SK-N-SH (cell line): ENCODE data around the gene ATN1. TPM values are rescaled to one million over a fixed set of nuclear protein-coding genes. Genes with fewer than 3 reads are reported as not detected.

Source experiments
- CTCF ChIA-PET: fragments of 300-600, 350-600 bp; formaldehyde crosslinking; extraction: SDS; loops from one replicate; lab custom pipeline; 2021; lab: Yijun Ruan, JAX
- POLR2A ChIA-PET: fragments of 350-600 bp; sonication (Branson Sonifier 250); formaldehyde crosslinking; extraction: SDS; loops from one replicate; lab custom pipeline; 2020; ENCODE audit warnings: antibody characterized with exemption, inconsistent platforms; lab: Yijun Ruan, JAX
- DNase-seq: peaks from one replicate; pipeline ENCODE4 v3.0.0; 2012
- H2AFZ ChIP-seq: fragments of 200-600 bp; sonication (generic); 2 replicates; pipeline ENCODE4 v1.8.1; 2016; ENCODE audit warnings: antibody characterized with exemption, mild to moderate bottlenecking, low read depth
- H3F3A ChIP-seq: fragments of 200-600 bp; sonication (generic); replicated peaks from 2 replicates; pipeline ENCODE3; 2016; ENCODE audit warnings: antibody characterized with exemption, mild to moderate bottlenecking; ENCODE audit not compliant: insufficient read depth
- H3K27ac ChIP-seq, 2 experiments: fragments of 200-500 bp in 1 of 2; fragments of 200-600 bp in 1 of 2; sonication (Bioruptor generic) in 1 of 2; sonication (generic), shearing (Covaris generic) in 1 of 2; 2 replicates each; pipeline versions ENCODE4 v1.5.1 to v1.6.1; 2014 to 2016; ENCODE audit warnings: low read depth in 2 of 2, inconsistent platforms in 1 of 2, low read length in 1 of 2, mild to moderate bottlenecking in 1 of 2, mixed read lengths in 1 of 2
- H3K27me3 ChIP-seq: fragments of 200-600 bp; sonication (generic), shearing (Covaris generic); 2 replicates; pipeline ENCODE4 v1.6.1; 2016; ENCODE audit warnings: mixed run types; ENCODE audit not compliant: insufficient read depth
- H3K36me3 ChIP-seq, 2 experiments: fragments of 200-500 bp in 1 of 2; fragments of 200-600 bp in 1 of 2; sonication (Bioruptor generic) in 1 of 2; sonication (generic) in 1 of 2; replicated peaks in 1 of 2; 2 replicates each; pipeline versions ENCODE3 to v1.5.1; 2014 to 2016; ENCODE audit warnings: low read length in 1 of 2, mild to moderate bottlenecking in 1 of 2; ENCODE audit not compliant: insufficient read depth in 2 of 2, control insufficient read depth in 1 of 2
- H3K4me1 ChIP-seq, 2 experiments: fragments of 200-500 bp in 1 of 2; fragments of 200-600 bp in 1 of 2; sonication (Bioruptor generic) in 1 of 2; sonication (generic), shearing (Covaris generic) in 1 of 2; 2 replicates each; pipeline versions ENCODE4 v1.5.1 to v1.6.1; 2014 to 2016; ENCODE audit warnings: low read depth in 1 of 2, low read length in 1 of 2, mixed run types in 1 of 2; ENCODE audit not compliant: insufficient read depth in 2 of 2, control insufficient read depth in 1 of 2
- H3K4me2 ChIP-seq: fragments of 200-600 bp; sonication (generic), shearing (Covaris generic); 2 replicates; pipeline ENCODE4 v1.6.1; 2017; ENCODE audit warnings: mixed run types
- H3K4me3 ChIP-seq, 2 experiments: fragments of 200-500 bp in 1 of 2; fragments of 200-600 bp in 1 of 2; sonication (Bioruptor generic) in 1 of 2; sonication (generic), shearing (Covaris generic) in 1 of 2; 2 replicates each; pipeline versions ENCODE4 v1.5.1 to v1.8.1; 2014 to 2016; ENCODE audit warnings: low read depth in 2 of 2, inconsistent platforms in 1 of 2, low read length in 1 of 2, mild to moderate bottlenecking in 1 of 2, mixed read lengths in 1 of 2, moderate library complexity in 1 of 2
- H3K79me2 ChIP-seq: fragments of 200-600 bp; sonication (generic); 2 replicates; pipeline ENCODE4 v1.8.1; 2017; ENCODE audit warnings: mild to moderate bottlenecking; ENCODE audit not compliant: insufficient read depth
- H3K9ac ChIP-seq: fragments of 200-600 bp; sonication (generic); 2 replicates; pipeline ENCODE4 v1.6.1; 2017; ENCODE audit warnings: mixed run types
- H3K9me2 ChIP-seq: fragments of 200-600 bp; sonication (generic); 2 replicates; pipeline ENCODE4 v1.6.1; 2017; ENCODE audit warnings: mixed run types
- H3K9me3 ChIP-seq: fragments of 200-600 bp; sonication (generic); 2 replicates; pipeline ENCODE4 v1.6.1; 2017; ENCODE audit warnings: mixed run types, mild to moderate bottlenecking, moderate library complexity
- H4K20me1 ChIP-seq: fragments of 200-600 bp; sonication (generic); 2 replicates; pipeline ENCODE4 v1.6.1; 2017; ENCODE audit warnings: mild to moderate bottlenecking, mixed run types; ENCODE audit not compliant: insufficient read depth
- EZH2phosphoT487 ChIP-seq: fragments of 200-600 bp; sonication (generic); IDR thresholded peaks from 2 replicates; pipeline ENCODE4 v1.6.1; 2017; ENCODE audit warnings: low read depth, mixed run types, mild to moderate bottlenecking, antibody characterized with exemption, moderate library complexity, borderline replicate concordance
- FOSL2 ChIP-seq: IDR thresholded peaks from 2 replicates; pipeline ENCODE4 v1.4.0; 2012; ENCODE audit warnings: low read depth, mild to moderate bottlenecking, moderate library complexity, borderline replicate concordance
- GABPA ChIP-seq: IDR thresholded peaks from 2 replicates; pipeline ENCODE4 v1.4.0; 2012; ENCODE audit warnings: low read depth, mild to moderate bottlenecking
- GATA2 ChIP-seq: sonication (generic); formaldehyde crosslinking; IDR thresholded peaks from 2 replicates; pipeline ENCODE4 v1.5.0; 2020; ENCODE audit warnings: mild to moderate bottlenecking, missing genetic modification reagents
- JUND ChIP-seq: IDR thresholded peaks from 2 replicates; pipeline ENCODE4 v1.4.0; 2012
- MEF2A ChIP-seq: IDR thresholded peaks from 2 replicates; pipeline ENCODE4 v1.4.0; 2012; ENCODE audit warnings: low read depth, borderline replicate concordance
- NFIC ChIP-seq: IDR thresholded peaks from 2 replicates; pipeline ENCODE4 v1.4.0; 2012; ENCODE audit warnings: borderline replicate concordance
- PBX3 ChIP-seq: IDR thresholded peaks from 2 replicates; pipeline ENCODE4; 2012
- RAD21 ChIP-seq: IDR thresholded peaks from 2 replicates; pipeline ENCODE4 v1.6.1; 2012; ENCODE audit warnings: mild to moderate bottlenecking, low read length
- RCOR1 ChIP-seq: fragments of 150-350 bp; IDR thresholded peaks from 2 replicates; pipeline ENCODE4 v1.6.1; 2017; ENCODE audit warnings: antibody characterized with exemption, low read length
- REST ChIP-seq: IDR thresholded peaks from 2 replicates; pipeline ENCODE4 v1.6.1; 2012; ENCODE audit warnings: mild to moderate bottlenecking, low read depth, low read length, moderate library complexity
- RFX5 ChIP-seq: IDR thresholded peaks from 2 replicates; pipeline ENCODE4 v1.6.1; 2012; ENCODE audit warnings: mild to moderate bottlenecking, improper control_type of control experiment, low read length
- SIN3A ChIP-seq: IDR thresholded peaks from 2 replicates; pipeline ENCODE4 v1.6.1; 2012; ENCODE audit warnings: low read depth, mild to moderate bottlenecking, low read length, moderate library complexity, borderline replicate concordance
- SMC3 ChIP-seq: IDR thresholded peaks from 2 replicates; pipeline ENCODE4 v1.6.1; 2012; ENCODE audit warnings: low read depth, low read length, improper control_type of control experiment
- TCF12 ChIP-seq: IDR thresholded peaks from 2 replicates; pipeline ENCODE4 v1.4.0; 2012
- USF2 ChIP-seq: fragments of 150-350 bp; IDR thresholded peaks from 2 replicates; pipeline ENCODE4 v1.6.1; 2017; ENCODE audit warnings: antibody characterized with exemption, low read length, low read depth, borderline replicate concordance
- ZBTB33 ChIP-seq: IDR thresholded peaks from 2 replicates; pipeline ENCODE4 v1.4.0; 2012; ENCODE audit warnings: low read depth, borderline replicate concordance
- WGBS: methylation state at CpG from one replicate; pipeline ENCODE4 v1.1.6; 2017; ENCODE audit warnings: low lambda C conversion rate; 5-methylcytosine and 5-hydroxymethylcytosine counted together
- polyA plus RNA-seq, 3 experiments: library from polyadenylated mRNA; depleted of rRNA; stranded (reverse); fragments of >200 nt; gene quantifications; 2 replicates each; pipeline ENCODE4 v1.2.3, GENCODE V29; 2012

ATN1 gene
- polyA plus RNA-seq, 1 of the 3 experiments (the other 2 are of a cell fraction): 29.3 TPM

DNA sequence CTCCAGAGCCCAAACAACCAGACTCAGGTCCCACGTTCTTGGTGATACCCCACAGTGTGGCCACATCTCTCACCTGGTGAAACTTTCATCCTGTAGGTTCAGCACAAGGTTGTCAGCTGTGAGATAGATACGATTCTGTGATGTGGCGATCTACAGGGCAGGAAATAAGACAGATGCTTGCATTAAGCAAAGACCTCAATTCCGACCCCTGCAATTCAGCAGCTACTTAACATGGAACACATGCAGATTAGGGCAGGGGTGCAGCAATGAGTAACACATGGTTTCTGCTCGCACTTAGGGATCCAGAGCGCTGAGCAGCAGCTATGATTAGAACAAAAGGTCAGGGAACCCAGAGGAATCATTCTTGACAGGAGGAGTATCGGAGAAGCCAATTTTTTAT lies 38.6 kb downstream of the ATN1 start:
- Histone ChIP-seq H3K4me2 (no peak overlapping the region), H3K9me3 (no peaks in the 10 kb centered on the region), H3K9me2 (no peaks in the 10 kb centered on the region), H3K9ac (no peak overlapping the region), H3K27me3 (no peaks in the 10 kb centered on the region), H3K4me3 (no peak overlapping the region), H2AFZ (no peak overlapping the region), H3K79me2 (peaks cover 35% of the 10 kb centered on the region), H3K4me1 (peaks cover 6 to 22% of the 10 kb centered on the region in 2 experiments; a peak in 3 of 4 replicates), H3K36me3 (peaks cover 28 to 46% of the 10 kb centered on the region in 2 experiments), H3K27ac (no peak overlapping the region), H3F3A (peaks cover 29% of the 10 kb centered on the region)
- no peak for DNase-seq
- POLR2A ChIA-PET: interaction anchor here (6.8 kb wide), 1 partner anchor 21 kb away, joined by 62 read pairs; the partner anchor contains the start of genes C12orf57 and RNU7-1
- WGBS: 93% methylated on average over 7 of the region's 7 CpGs
- no peak for TF ChIP-seq GABPA
- no peak for TF ChIP-seq EZH2phosphoT487
- no peak for TF ChIP-seq ZBTB33
- no peak for TF ChIP-seq TCF12
- TF ChIP-seq FOSL2: no peak
- no peak for TF ChIP-seq PBX3
- no peak for TF ChIP-seq RCOR1
- no peak for TF ChIP-seq MEF2A
- TF ChIP-seq SIN3A: no peak
- TF ChIP-seq NFIC: no peak
- no peak for TF ChIP-seq GATA2 (CRISPR knock-in tag)
- TF ChIP-seq SMC3: no peak
- TF ChIP-seq, all 33 proteins: peak for 0
- CTCF ChIA-PET: interaction anchor here (0.7 to 3.3 kb wide), 9 partner anchors 9 to 76 kb away, joined by 3 to 17 read pairs (median 5); partner anchors contain the start of genes C12orf57 and RNU7-1
- H4K20me1 ChIP-seq: no peaks in the 10 kb centered on the region

DNA sequence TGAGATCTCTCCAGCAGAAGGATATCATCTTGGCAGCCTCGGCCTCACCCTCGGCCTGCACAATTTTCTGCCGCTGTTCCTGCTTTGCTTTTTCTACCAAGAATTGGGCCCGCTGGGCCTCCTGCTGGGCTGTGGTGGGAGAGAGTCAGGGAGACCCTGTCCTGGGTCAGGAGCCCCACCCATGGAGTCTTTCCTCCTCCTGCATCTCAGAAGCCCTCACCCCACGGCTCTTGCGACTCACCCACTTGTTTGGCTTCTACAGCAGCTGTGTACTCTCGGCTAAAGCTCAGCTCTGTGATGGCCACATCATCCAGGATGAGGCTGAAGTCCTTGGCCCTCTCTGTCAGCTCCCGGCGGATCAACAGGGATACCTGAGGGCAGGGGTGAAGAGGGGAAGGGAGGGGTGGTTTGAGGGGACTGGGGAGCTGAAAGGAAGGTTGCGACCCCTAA lies 39.9 kb downstream of the ATN1 start:
- Histone ChIP-seq H3K9ac (no peak overlapping the region), H3K36me3 (peaks cover 30 to 48% of the 10 kb centered on the region in 2 experiments), H3F3A (peaks cover 29% of the 10 kb centered on the region), H3K4me3 (no peak overlapping the region), H3K79me2 (peaks cover 48% of the 10 kb centered on the region), H3K9me3 (no peaks in the 10 kb centered on the region), H3K27me3 (no peaks in the 10 kb centered on the region), H3K9me2 (no peaks in the 10 kb centered on the region), H4K20me1 (no peaks in the 10 kb centered on the region), H3K4me2 (no peak overlapping the region), H3K4me1 (peaks cover 10 to 17% of the 10 kb centered on the region in 2 experiments; a peak in 3 of 4 replicates), H3K27ac (no peak overlapping the region), H2AFZ (no peak overlapping the region)
- ChIA-PET CTCF (interaction anchor here (1.4 to 2.6 kb wide), 5 partner anchors 10 to 125 kb away, joined by 3 to 20 read pairs (median 7); partner anchors contain the start of genes C12orf57 and RNU7-1), POLR2A (interaction anchor here (0.7 to 1.2 kb wide), 2 partner anchors 23 to 41 kb away, joined by 3 read pairs; no protein-coding TSS in a partner anchor)
- WGBS: 91% methylated on average over 6 of the region's 10 CpGs
- DNase-seq: no peak
- TF ChIP-seq RAD21 (no peak), SIN3A (no peak), EZH2phosphoT487 (no peak), RFX5 (no peak), PBX3 (no peak), NFIC (no peak), REST (no peak), USF2 (no peak), JUND (no peak), MEF2A (no peak)
